ENCODE data around the gene SHISA9. TPM values are rescaled to one million over a fixed set of nuclear protein-coding genes. Genes with fewer than 3 reads are reported as not detected.

The SHISA9 gene
- total RNA-seq, 2 donors from 2014 or later = 0.41 to 0.47 TPM

- no peaks in the 10 kb centered on the region for H3K36me3 ChIP-seq
- DNase-seq (ENCODE audit: low spot score) = no peak
- no peaks in the 10 kb centered on the region for H3K4me1 ChIP-seq
- no peaks in the 10 kb centered on the region for H3K9me3 ChIP-seq
- TF ChIP-seq CTCF (IDR thresholded peaks at IDR 0.05) = no peak
- no peaks in the 10 kb centered on the region for H3K27me3 ChIP-seq
- no peak overlapping the region for H3K4me3 ChIP-seq
- H3K27ac ChIP-seq = no peak overlapping the region
These were observed 302.3 kb downstream of the SHISA9 start for GRCh38 chr16:13203725-13204124.

- Histone ChIP-seq H3K4me3 (no peak overlapping the region), H3K27ac (no peak overlapping the region), H3K27me3 (no peaks in the 10 kb centered on the region), H3K36me3 (no peaks in the 10 kb centered on the region), H3K4me1 (no peaks in the 10 kb centered on the region), H3K9me3 (no peaks in the 10 kb centered on the region)
- no peak for TF ChIP-seq CTCF (IDR thresholded peaks at IDR 0.05)
- no peak for DNase-seq (ENCODE audit: low spot score)
These were observed 304.0 kb downstream of the SHISA9 start for GRCh38 chr16:13205352-13205751.

- Histone ChIP-seq H3K27me3 (no peaks in the 10 kb centered on the region), H3K27ac (no peak overlapping the region), H3K36me3 (no peaks in the 10 kb centered on the region), H3K9me3 (no peaks in the 10 kb centered on the region), H3K4me3 (no peak overlapping the region), H3K4me1 (no peaks in the 10 kb centered on the region)
- no peak for DNase-seq (ENCODE audit: low spot score)
- no peak for TF ChIP-seq CTCF (IDR thresholded peaks at IDR 0.05)
These were observed 305.2 kb downstream of the SHISA9 start for GRCh38 chr16:13206606-13207005.

- Histone ChIP-seq H3K4me1 (no peaks in the 10 kb centered on the region), H3K27me3 (no peaks in the 10 kb centered on the region), H3K27ac (no peak overlapping the region), H3K9me3 (no peaks in the 10 kb centered on the region), H3K36me3 (no peaks in the 10 kb centered on the region), H3K4me3 (no peak overlapping the region)
- no peak for TF ChIP-seq CTCF (IDR thresholded peaks at IDR 0.05)
- DNase-seq (ENCODE audit: low spot score) = no peak
These were observed 305.8 kb downstream of the SHISA9 start for GRCh38 chr16:13207151-13207550.

- Histone ChIP-seq H3K4me1 (no peaks in the 10 kb centered on the region), H3K36me3 (no peaks in the 10 kb centered on the region), H3K4me3 (no peak overlapping the region), H3K9me3 (no peaks in the 10 kb centered on the region), H3K27ac (no peak overlapping the region), H3K27me3 (no peaks in the 10 kb centered on the region)
- TF ChIP-seq CTCF (IDR thresholded peaks at IDR 0.05) = no peak
- no peak for DNase-seq (ENCODE audit: low spot score)
These were observed 322.3 kb downstream of the SHISA9 start for GRCh38 chr16:13223666-13224065.

- Histone ChIP-seq H3K9me3 (no peaks in the 10 kb centered on the region), H3K27me3 (no peaks in the 10 kb centered on the region), H3K4me1 (no peaks in the 10 kb centered on the region), H3K4me3 (no peak overlapping the region), H3K36me3 (no peaks in the 10 kb centered on the region), H3K27ac (no peak overlapping the region)
- TF ChIP-seq CTCF (IDR thresholded peaks at IDR 0.05) = no peak
- no peak for DNase-seq (ENCODE audit: low spot score)
These were observed 327.6 kb downstream of the SHISA9 start for GRCh38 chr16:13229039-13229438.
